HG03378 (cell line): ENCODE results near the gene SYNPR.

Source experiments
- ATAC-seq: cut with Tn5 transposase; IDR thresholded peaks from one replicate; pipeline ENCODE4 v1.9.1; 2021; ENCODE audit warnings: mild to moderate bottlenecking, moderate library complexity; ENCODE audit not compliant: unreplicated experiment

Gene SYNPR

GRCh38 chr3:63528325-63529000, 250.4 kb downstream of the SYNPR start:
- ATAC-seq = no peak

GRCh38 chr3:63532521-63532920, 254.4 kb downstream of the SYNPR start:
- no peak for ATAC-seq

- no peak for ATAC-seq
Measured at GRCh38 chr3:63538919-63539318, 260.8 kb downstream of the SYNPR start.

- ATAC-seq = no peak
Measured at GRCh38 chr3:63555767-63556166, 277.7 kb downstream of the SYNPR start.

GRCh38 chr3:63556401-63556800, 278.3 kb downstream of the SYNPR start:
- no peak for ATAC-seq

GRCh38 chr3:63557912-63558311, 279.8 kb downstream of the SYNPR start:
- ATAC-seq = peak; percentile 81

GRCh38 chr3:63559884-63560283, 281.8 kb downstream of the SYNPR start:
- no peak for ATAC-seq

- ATAC-seq = no peak
Measured at GRCh38 chr3:63561879-63562278, 283.8 kb downstream of the SYNPR start.

GRCh38 chr3:63562323-63562722, 284.2 kb downstream of the SYNPR start:
- no peak for ATAC-seq

- no peak for ATAC-seq
Measured at GRCh38 chr3:63563572-63563971, 285.5 kb downstream of the SYNPR start.

- ATAC-seq = no peak
Measured at GRCh38 chr3:63565220-63565619, 287.1 kb downstream of the SYNPR start.

- ATAC-seq = no peak
Measured at GRCh38 chr3:63571682-63572081, 293.6 kb downstream of the SYNPR start.

GRCh38 chr3:63576846-63577245, 298.7 kb downstream of the SYNPR start:
- ATAC-seq = no peak

GRCh38 chr3:63578858-63579257, 300.8 kb downstream of the SYNPR start:
- no peak for ATAC-seq

GRCh38 chr3:63580151-63580550, 302.0 kb downstream of the SYNPR start:
- ATAC-seq = no peak

GRCh38 chr3:63582943-63583500, 304.9 kb downstream of the SYNPR start:
- no peak for ATAC-seq

- no peak for ATAC-seq
Measured at GRCh38 chr3:63584681-63585080, 306.6 kb downstream of the SYNPR start.

GRCh38 chr3:63585927-63586326, 307.8 kb downstream of the SYNPR start:
- no peak for ATAC-seq

GRCh38 chr3:63588895-63589294, 310.8 kb downstream of the SYNPR start:
- no peak for ATAC-seq

- no peak for ATAC-seq
Measured at GRCh38 chr3:63593779-63594178, 315.7 kb downstream of the SYNPR start.

- ATAC-seq = no peak
Measured at GRCh38 chr3:63595221-63595620, 317.1 kb downstream of the SYNPR start.

- ATAC-seq = no peak
Measured at GRCh38 chr3:63597019-63597418, 318.9 kb downstream of the SYNPR start.

GRCh38 chr3:63607716-63608115, 329.6 kb downstream of the SYNPR start:
- ATAC-seq = no peak
